ENCODE data around the gene ARMC3. TPM values are rescaled to one million over a fixed set of nuclear protein-coding genes. Genes with fewer than 3 reads are reported as not detected.

The ARMC3 gene
- total RNA-seq, 1 donor from 2014 or later: under 0.01 TPM

GRCh38 chr10:23053036-23053435 is 125.2 kb downstream of the ARMC3 start:
- DNase-seq (ENCODE audit: low read depth) (peak; percentile 81), FAIRE-seq (peak; percentile 83)
- Histone ChIP-seq H3K27me3 (ENCODE audit: control insufficient read depth, insufficient read depth, low read length) (no peaks in the 10 kb centered on the region), H3K4me3 (ENCODE audit: low read depth, low read length) (no peak overlapping the region), H3K36me3 (ENCODE audit: control insufficient read depth, insufficient read depth, low read length) (no peaks in the 10 kb centered on the region)
- no peak for TF ChIP-seq CTCF (IDR thresholded peaks at IDR 0.05; ENCODE audit: insufficient read depth, low read length, severe bottlenecking)

- FAIRE-seq (no peak), DNase-seq (ENCODE audit: low read depth) (no peak)
- no peaks in the 10 kb centered on the region for H3K36me3 ChIP-seq (ENCODE audit: control insufficient read depth, insufficient read depth, low read length)
- H3K4me3 ChIP-seq (ENCODE audit: low read depth, low read length): no peak overlapping the region
- no peak for TF ChIP-seq CTCF (IDR thresholded peaks at IDR 0.05; ENCODE audit: insufficient read depth, low read length, severe bottlenecking)
- no peaks in the 10 kb centered on the region for H3K27me3 ChIP-seq (ENCODE audit: control insufficient read depth, insufficient read depth, low read length)
These were observed 127.8 kb downstream of the ARMC3 start for GRCh38 chr10:23055424-23056185.

- H3K36me3 ChIP-seq (ENCODE audit: control insufficient read depth, insufficient read depth, low read length): no peaks in the 10 kb centered on the region
- TF ChIP-seq CTCF (IDR thresholded peaks at IDR 0.05; ENCODE audit: insufficient read depth, low read length, severe bottlenecking): no peak
- no peak for DNase-seq (ENCODE audit: low read depth)
- no peaks in the 10 kb centered on the region for H3K27me3 ChIP-seq (ENCODE audit: control insufficient read depth, insufficient read depth, low read length)
- no peak overlapping the region for H3K4me3 ChIP-seq (ENCODE audit: low read depth, low read length)
- no peak for FAIRE-seq
These were observed 128.3 kb downstream of the ARMC3 start for GRCh38 chr10:23056186-23056579.

- no peaks in the 10 kb centered on the region for H3K27me3 ChIP-seq (ENCODE audit: control insufficient read depth, insufficient read depth, low read length)
- no peak overlapping the region for H3K4me3 ChIP-seq (ENCODE audit: low read depth, low read length)
- H3K36me3 ChIP-seq (ENCODE audit: control insufficient read depth, insufficient read depth, low read length): no peaks in the 10 kb centered on the region
- DNase-seq (ENCODE audit: low read depth) (no peak), FAIRE-seq (no peak)
- no peak for TF ChIP-seq CTCF (IDR thresholded peaks at IDR 0.05; ENCODE audit: insufficient read depth, low read length, severe bottlenecking)
These were observed 130.5 kb downstream of the ARMC3 start for GRCh38 chr10:23058366-23058765.

GRCh38 chr10:23060918-23061317 is 133.1 kb downstream of the ARMC3 start:
- TF ChIP-seq CTCF (IDR thresholded peaks at IDR 0.05; ENCODE audit: insufficient read depth, low read length, severe bottlenecking): no peak
- Histone ChIP-seq H3K27me3 (ENCODE audit: control insufficient read depth, insufficient read depth, low read length) (no peaks in the 10 kb centered on the region), H3K4me3 (ENCODE audit: low read depth, low read length) (no peak overlapping the region), H3K36me3 (ENCODE audit: control insufficient read depth, insufficient read depth, low read length) (no peaks in the 10 kb centered on the region)
- FAIRE-seq (no peak), DNase-seq (ENCODE audit: low read depth) (no peak)

All from bronchial epithelial cell (primary cell).